ENCODE measurements around the gene MTHFD2.

The MTHFD2 gene

DNA sequence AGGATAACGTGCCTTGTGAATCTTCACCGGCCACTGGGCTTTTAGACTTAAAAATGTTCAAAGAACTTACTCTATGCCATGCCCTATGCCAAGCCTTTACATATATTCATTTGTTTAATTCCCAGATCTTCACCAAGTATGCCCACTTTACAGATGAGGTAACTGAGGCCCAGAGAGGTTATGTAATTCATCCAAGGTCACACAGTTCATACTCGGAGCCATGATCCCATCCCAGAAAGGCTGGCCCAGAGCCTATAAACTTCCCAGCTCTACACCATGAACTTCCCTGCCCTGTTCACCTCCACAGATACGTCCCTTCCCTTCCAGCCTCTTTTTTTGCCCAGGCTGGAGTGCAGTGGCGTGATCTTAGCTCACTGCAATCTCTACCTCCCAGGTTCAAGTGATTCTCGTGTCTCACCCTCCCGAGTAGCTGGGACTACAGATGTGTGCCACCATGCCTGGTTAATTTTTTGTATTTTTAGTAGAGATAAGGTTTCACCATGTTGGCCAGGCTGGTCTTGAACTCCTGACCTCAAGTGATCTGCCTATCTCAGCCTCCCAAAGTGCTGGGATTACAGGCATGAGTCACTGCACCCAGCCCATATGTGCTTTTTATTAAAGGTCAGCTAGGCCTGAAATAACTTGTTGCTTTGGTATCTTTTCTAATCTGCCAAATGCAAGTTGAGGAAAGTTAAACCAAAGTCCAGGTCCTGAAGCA is 44.1 kb downstream of the MTHFD2 start:
- TF ChIP-seq, protein P1, sequence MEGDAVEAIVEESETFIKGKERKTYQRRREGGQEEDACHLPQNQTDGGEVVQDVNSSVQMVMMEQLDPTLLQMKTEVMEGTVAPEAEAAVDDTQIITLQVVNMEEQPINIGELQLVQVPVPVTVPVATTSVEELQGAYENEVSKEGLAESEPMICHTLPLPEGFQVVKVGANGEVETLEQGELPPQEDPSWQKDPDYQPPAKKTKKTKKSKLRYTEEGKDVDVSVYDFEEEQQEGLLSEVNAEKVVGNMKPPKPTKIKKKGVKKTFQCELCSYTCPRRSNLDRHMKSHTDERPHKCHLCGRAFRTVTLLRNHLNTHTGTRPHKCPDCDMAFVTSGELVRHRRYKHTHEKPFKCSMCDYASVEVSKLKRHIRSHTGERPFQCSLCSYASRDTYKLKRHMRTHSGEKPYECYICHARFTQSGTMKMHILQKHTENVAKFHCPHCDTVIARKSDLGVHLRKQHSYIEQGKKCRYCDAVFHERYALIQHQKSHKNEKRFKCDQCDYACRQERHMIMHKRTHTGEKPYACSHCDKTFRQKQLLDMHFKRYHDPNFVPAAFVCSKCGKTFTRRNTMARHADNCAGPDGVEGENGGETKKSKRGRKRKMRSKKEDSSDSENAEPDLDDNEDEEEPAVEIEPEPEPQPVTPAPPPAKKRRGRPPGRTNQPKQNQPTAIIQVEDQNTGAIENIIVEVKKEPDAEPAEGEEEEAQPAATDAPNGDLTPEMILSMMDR (IDR thresholded peaks at IDR 0.05): no peak
- H3K9me3 ChIP-seq: no peaks in the 10 kb centered on the region
- H3K36me3 ChIP-seq: no peaks in the 10 kb centered on the region
- no peaks in the 10 kb centered on the region for H3K4me1 ChIP-seq (ENCODE audit: control insufficient read depth in 1 of 2, insufficient read depth in 1 of 2, low read depth in 1 of 2, low read length in 1 of 2)
- no peak overlapping the region for H3K27ac ChIP-seq
- no peak overlapping the region for H3K4me3 ChIP-seq (ENCODE audit: low read depth in 1 of 2, low read length in 1 of 2)
- H3K27me3 ChIP-seq: no peaks in the 10 kb centered on the region

DNA sequence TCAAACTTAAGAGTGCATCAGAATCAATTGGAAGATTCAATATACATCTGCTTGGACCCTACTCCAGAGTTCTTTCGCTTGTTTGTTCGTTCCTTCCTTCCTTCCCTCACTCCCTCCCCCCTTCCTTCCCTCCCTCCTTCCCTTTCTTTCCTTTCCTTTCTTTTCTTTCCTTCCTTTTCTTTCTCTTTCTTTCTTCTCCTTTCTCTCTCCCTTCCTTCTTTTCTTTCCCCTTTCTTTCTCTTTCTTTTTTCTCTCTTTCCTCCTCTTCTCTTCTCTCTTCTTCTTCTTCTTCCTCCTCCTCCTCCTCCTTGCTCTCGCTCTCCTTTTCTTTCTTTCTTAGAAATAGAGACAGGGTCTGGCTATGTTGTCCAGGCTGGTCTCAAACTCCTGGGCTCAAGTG is 45.9 kb downstream of the MTHFD2 start:
- Histone ChIP-seq H3K4me3 (ENCODE audit: low read depth in 1 of 2, low read length in 1 of 2) (no peak overlapping the region), H3K27me3 (no peaks in the 10 kb centered on the region), H3K27ac (no peak overlapping the region), H3K36me3 (no peaks in the 10 kb centered on the region), H3K4me1 (ENCODE audit: control insufficient read depth in 1 of 2, insufficient read depth in 1 of 2, low read depth in 1 of 2, low read length in 1 of 2) (no peaks in the 10 kb centered on the region), H3K9me3 (no peaks in the 10 kb centered on the region)
- TF ChIP-seq, protein P1 (IDR thresholded peaks at IDR 0.05): no peak

DNA sequence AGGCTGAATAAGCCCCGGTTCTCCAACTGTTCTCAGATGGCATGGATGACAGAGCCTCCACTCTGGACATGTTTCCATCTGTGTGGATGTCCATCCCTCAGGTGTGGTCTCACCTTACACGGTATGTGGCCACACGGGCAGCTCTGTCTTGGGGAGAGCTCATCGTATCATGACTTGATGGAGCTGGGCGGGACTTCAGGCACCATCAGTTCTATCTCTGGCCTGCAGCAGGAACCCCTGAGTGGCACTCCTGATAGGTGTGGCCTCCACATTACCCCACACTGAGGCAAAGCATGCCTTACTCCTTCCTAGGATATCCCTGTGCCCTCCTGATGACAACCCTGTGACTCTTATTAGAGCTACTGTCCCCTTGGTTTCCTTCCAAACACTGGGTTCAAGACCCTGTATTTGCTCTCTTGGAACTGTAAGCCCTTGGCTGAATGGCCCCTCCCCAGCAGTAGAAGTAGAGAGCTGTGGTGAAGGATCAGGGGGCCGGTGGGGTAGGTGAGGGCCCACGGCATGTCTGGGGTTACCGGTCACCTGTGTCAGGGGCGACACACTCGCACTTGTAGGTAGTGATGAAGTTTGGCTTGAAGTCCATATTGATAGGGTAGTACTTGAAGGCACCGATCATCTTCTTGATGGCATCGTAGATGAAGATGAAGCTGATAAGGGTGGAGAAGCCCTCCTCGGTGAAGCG is 48.2 kb downstream of the MTHFD2 start:
- no peak overlapping the region for H3K4me3 ChIP-seq (ENCODE audit: low read depth in 1 of 2, low read length in 1 of 2)
- no peaks in the 10 kb centered on the region for H3K36me3 ChIP-seq
- TF ChIP-seq, protein P1 (IDR thresholded peaks at IDR 0.05): no peak
- no peaks in the 10 kb centered on the region for H3K27me3 ChIP-seq
- no peak overlapping the region for H3K27ac ChIP-seq
- no peaks in the 10 kb centered on the region for H3K4me1 ChIP-seq (ENCODE audit: control insufficient read depth in 1 of 2, insufficient read depth in 1 of 2, low read depth in 1 of 2, low read length in 1 of 2)
- no peaks in the 10 kb centered on the region for H3K9me3 ChIP-seq

DNA sequence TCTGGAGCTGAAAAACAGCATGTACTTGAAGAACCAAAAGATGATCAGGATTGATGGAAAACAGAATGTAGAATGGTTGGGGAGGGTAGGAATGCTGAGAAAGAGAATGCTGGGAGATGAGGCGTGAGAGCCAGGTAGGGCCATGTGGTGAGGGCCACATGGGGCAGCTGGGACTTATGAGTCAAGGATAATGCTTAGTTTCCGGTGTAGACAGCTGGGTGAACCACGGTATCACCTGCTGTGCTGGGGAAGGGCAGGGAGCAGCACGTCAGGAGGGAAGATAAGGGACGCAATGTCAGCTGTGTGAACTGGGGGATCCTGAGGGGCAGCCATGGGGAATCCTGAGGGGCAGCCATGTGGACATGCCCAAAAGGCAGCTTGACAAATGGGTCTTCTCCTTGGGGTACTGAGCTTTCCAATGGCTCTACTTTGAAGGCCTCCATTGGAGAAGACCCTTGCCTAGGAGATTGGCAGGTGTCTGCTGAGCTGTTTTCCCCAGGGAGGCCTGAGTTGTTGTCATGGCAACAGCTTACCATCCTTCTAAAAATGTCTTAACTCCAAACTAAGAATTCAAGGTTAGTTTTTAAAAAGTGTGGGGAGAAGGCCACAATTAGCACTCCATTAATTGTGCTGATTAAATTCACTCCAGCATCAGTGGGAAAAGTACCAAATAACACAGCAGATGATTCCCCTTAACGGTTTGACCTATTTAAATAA is 51.1 kb downstream of the MTHFD2 start:
- Histone ChIP-seq H3K9me3 (no peaks in the 10 kb centered on the region), H3K4me1 (ENCODE audit: control insufficient read depth in 1 of 2, insufficient read depth in 1 of 2, low read depth in 1 of 2, low read length in 1 of 2) (no peaks in the 10 kb centered on the region), H3K36me3 (no peaks in the 10 kb centered on the region), H3K27ac (no peak overlapping the region), H3K4me3 (ENCODE audit: low read depth in 1 of 2, low read length in 1 of 2) (no peak overlapping the region), H3K27me3 (no peaks in the 10 kb centered on the region)
- TF ChIP-seq, protein P1 (IDR thresholded peaks at IDR 0.05): no peak

DNA sequence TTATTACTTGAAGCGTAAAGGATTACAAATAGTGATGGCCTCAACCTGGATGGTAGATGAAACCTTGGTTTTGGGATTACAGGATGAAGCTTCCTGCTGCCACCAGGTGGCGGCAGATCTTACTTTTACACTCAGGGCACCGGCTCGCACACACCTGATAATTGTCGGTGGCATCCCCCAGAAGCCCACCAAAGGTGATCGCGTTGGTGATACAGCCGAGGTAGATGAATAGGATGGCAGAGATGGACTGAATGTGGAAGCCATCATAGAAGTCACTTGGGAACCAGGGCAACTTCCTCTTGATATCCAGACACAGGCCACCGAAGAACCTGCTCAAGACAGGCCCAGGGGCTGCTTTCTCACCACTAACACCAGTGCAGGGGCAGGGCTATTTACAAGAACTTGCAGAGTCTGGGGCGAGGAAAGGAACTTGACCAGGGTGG is 51.8 kb downstream of the MTHFD2 start:
- Histone ChIP-seq H3K27me3 (no peaks in the 10 kb centered on the region), H3K36me3 (no peaks in the 10 kb centered on the region), H3K4me1 (ENCODE audit: control insufficient read depth in 1 of 2, insufficient read depth in 1 of 2, low read depth in 1 of 2, low read length in 1 of 2) (no peaks in the 10 kb centered on the region), H3K4me3 (ENCODE audit: low read depth in 1 of 2, low read length in 1 of 2) (no peak overlapping the region), H3K27ac (no peak overlapping the region), H3K9me3 (no peaks in the 10 kb centered on the region)
- TF ChIP-seq, protein P1 (IDR thresholded peaks at IDR 0.05): peak; percentile 40
